ENCODE measurements around the gene STAC2.
"Not testable (repeated sequence)": the region's sequence is repeated elsewhere in the genome, so short reads cannot be mapped to it uniquely, and the experiment has no call there.

Gene STAC2, protein sequence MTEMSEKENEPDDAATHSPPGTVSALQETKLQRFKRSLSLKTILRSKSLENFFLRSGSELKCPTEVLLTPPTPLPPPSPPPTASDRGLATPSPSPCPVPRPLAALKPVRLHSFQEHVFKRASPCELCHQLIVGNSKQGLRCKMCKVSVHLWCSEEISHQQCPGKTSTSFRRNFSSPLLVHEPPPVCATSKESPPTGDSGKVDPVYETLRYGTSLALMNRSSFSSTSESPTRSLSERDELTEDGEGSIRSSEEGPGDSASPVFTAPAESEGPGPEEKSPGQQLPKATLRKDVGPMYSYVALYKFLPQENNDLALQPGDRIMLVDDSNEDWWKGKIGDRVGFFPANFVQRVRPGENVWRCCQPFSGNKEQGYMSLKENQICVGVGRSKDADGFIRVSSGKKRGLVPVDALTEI

GRCh38 chr17:39225308-39225958 lies at the start of gene STAC2:
Gene STAC2 (minus strand): TSS chr17:39225945. CDS start chr17:39225502, 443 bp downstream.
- in situ Hi-C loops (cut with HindIII; ENCODE audit: low sequenced_read_pairs) = no loop called here

GRCh38 chr17:39271546-39271945 lies 45.8 kb upstream of the STAC2 start:
- in situ Hi-C loops (cut with HindIII; ENCODE audit: low sequenced_read_pairs) = no loop called here

- in situ Hi-C loops (cut with HindIII; ENCODE audit: low sequenced_read_pairs) = no loop called here
Observed at GRCh38 chr17:39270923-39271322, 45.2 kb upstream of the STAC2 start.

GRCh38 chr17:39264119-39264518 lies 38.4 kb upstream of the STAC2 start:
- in situ Hi-C loops (cut with HindIII; ENCODE audit: low sequenced_read_pairs) = no loop called here

GRCh38 chr17:39261286-39261685 lies 35.5 kb upstream of the STAC2 start:
- in situ Hi-C loops (cut with HindIII; ENCODE audit: low sequenced_read_pairs) = no loop called here

GRCh38 chr17:39252788-39253460 lies 27.2 kb upstream of the STAC2 start:
- in situ Hi-C loops (cut with HindIII; ENCODE audit: low sequenced_read_pairs) = no loop called here

DNA sequence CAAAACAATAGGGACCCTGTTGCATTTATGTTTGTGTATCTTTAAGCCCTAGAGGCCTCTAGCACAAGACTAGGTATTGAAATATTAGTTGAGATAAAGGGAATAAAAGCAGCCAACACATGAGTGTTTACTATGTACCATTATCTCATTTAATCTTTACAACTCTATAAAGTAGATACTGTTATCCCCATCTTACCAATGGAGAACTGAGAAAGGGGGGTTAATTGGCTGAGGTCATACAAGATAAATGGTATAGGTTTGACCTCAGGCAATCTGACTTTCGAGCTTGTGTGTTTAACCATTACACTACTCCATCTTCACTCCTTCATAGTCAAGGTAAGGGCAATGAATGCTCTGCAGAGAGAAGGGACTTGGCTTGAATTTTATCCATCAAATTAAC lies 26.3 kb upstream of the STAC2 start:
- in situ Hi-C loops (cut with HindIII; ENCODE audit: low sequenced_read_pairs) = no loop called here

DNA sequence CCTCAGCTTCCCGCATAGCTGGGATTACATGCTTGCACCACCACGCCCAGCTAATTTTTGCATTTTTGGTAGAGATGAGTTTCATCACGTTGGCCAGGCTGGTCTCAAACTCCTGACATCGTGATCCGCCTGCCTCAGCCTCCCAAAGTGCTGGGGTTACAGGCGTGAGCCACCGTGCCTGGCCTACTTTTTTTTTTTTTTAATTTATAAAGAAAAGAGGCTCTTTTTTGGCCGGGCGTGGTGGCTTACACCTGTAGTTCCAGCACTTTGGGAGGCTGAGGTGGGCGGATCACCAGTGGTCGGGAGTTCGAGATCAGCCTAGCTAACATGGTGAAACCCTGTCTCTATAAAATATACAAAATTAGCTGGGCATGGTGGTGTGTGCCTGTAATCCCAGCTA lies 24.3 kb upstream of the STAC2 start:
- in situ Hi-C loops (cut with HindIII; ENCODE audit: low sequenced_read_pairs) = not testable (repeated sequence)

- in situ Hi-C loops (cut with HindIII; ENCODE audit: low sequenced_read_pairs) = no loop called here
Observed at GRCh38 chr17:39246274-39246673, 20.5 kb upstream of the STAC2 start.

- in situ Hi-C loops (cut with HindIII; ENCODE audit: low sequenced_read_pairs) = no loop called here
Observed at GRCh38 chr17:39244600-39245570, 19.1 kb upstream of the STAC2 start.

DNA sequence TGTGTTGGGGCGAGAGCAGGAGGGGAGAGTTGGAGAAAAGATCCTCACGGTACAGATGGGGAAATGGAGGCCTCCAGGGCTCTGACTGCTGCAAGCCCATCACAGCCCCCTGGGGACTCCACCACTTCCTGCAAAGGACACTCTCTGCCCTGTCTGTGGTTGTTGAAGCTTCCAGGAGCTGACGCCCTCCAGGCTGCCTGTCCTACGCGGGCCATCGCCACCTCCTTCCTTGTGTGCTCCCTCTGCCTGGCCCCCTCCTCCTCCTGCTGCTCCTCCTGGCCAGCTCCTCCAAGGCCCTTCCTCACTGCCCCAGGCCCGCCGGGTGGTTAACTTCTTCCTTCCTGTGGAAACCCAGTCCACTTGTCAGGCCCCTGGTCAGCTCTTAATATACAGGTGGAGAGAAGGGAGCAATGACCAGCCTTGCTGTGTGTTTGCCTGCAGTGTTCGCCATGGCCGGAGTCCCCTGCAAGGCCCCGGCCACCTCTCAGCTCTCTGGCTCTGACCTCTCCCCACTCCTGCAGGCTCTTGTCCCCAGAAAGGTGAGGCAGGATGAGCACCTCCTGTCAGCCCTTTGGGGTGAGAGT lies 18.4 kb upstream of the STAC2 start:
- in situ Hi-C loops (cut with HindIII; ENCODE audit: low sequenced_read_pairs) = no loop called here

GRCh38 chr17:39243155-39243554 lies 17.4 kb upstream of the STAC2 start:
- in situ Hi-C loops (cut with HindIII; ENCODE audit: low sequenced_read_pairs) = no loop called here

- in situ Hi-C loops (cut with HindIII; ENCODE audit: low sequenced_read_pairs) = no loop called here
Observed at GRCh38 chr17:39240631-39241030, 14.9 kb upstream of the STAC2 start.

- in situ Hi-C loops (cut with HindIII; ENCODE audit: low sequenced_read_pairs) = no loop called here
Observed at GRCh38 chr17:39239640-39240314, 14.0 kb upstream of the STAC2 start.

GRCh38 chr17:39238311-39238972 lies 12.7 kb upstream of the STAC2 start:
- in situ Hi-C loops (cut with HindIII; ENCODE audit: low sequenced_read_pairs) = no loop called here

DNA sequence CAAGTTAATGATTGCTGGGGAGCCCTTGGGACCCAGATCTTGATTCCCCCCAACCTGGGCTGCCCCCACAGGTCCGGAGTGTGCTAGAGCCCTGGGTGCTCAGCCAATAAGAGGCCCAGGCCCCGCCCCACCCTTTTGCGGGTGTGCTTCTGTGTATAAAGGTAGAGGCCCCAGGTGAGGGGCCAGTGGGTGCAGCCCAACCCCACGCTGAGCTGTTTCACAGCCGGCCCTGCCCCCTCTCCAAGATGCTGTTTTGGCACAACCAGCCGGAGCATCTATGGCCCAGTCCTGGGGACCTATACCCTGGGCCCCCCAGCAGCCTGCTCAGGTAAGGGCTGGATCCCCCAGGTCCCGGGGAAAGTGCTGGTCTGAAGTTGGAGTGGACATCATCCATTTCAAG lies 11.8 kb upstream of the STAC2 start:
- in situ Hi-C loops (cut with HindIII; ENCODE audit: low sequenced_read_pairs) = no loop called here

DNA sequence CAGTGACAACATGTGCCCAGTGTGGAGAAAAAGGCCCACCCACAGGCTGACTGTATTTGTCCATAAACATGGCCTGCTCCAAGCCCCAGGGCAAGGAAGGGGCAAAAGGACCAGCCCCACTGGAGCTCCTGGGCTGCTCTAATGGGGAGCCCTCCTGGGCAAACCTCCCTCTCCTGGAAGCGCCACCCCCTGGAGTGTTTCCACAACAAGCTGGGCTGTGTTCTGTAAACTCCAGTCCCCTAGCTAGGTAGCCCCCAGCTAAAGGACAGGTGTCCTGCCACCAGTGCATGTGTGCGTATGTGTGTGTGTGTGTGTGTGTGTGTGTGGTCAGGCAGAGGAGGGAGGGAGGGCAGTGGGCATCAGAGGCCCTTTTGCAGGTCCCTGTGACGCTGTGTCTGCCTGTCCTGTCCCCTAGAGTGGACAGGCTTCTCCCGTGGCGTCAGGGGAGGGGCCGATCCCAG lies 11.3 kb upstream of the STAC2 start:
- in situ Hi-C loops (cut with HindIII; ENCODE audit: low sequenced_read_pairs) = no loop called here

DNA sequence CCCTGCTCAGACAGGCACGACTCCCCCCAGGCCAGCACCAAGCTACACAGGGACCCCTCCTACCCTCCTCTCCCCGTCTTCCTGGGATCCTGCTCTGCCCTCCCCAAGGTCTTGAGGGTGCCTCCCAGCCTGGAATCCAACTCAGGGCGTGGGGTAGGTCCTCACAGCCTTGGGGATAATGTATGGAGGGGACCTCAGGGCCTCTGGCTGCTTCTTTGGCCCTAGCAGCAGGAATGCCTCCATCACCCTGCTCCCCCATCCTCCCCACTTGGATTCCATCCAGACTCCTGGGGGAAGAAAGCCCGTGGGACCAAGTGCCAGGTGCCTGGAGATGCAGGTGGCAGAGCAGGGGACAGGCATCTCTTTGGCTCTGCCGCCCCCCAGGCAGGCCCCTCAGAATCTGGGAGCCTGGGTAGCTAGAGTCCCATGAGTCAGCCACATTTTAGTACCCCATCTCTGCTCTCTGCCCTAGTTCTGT lies 10.7 kb upstream of the STAC2 start:
- in situ Hi-C loops (cut with HindIII; ENCODE audit: low sequenced_read_pairs) = no loop called here
